GM12891 (cell line): ENCODE measurements around the gene STK38L.

ENCODE experiments used
- POLR2A ChIP-seq: IDR thresholded peaks from 2 replicates; pipeline ENCODE4 v1.6.1; 2011; ENCODE audit warnings: low read depth, low read length, control low read depth
- POLR2AphosphoS5 ChIP-seq: IDR thresholded peaks from 2 replicates; pipeline ENCODE4 v1.6.1; 2011; ENCODE audit warnings: low read depth, low read length, control low read depth
- POU2F2 ChIP-seq: IDR thresholded peaks from 2 replicates; pipeline ENCODE4 v1.6.1; 2011; ENCODE audit warnings: low read depth, mild to moderate bottlenecking, control low read depth, low read length, moderate library complexity
- TAF1 ChIP-seq: IDR thresholded peaks from 2 replicates; pipeline ENCODE4 v1.6.1; 2011; ENCODE audit warnings: low read depth, low read length, control low read depth

- TF ChIP-seq POLR2A (no peak), TAF1 (no peak), POLR2AphosphoS5 (no peak), POU2F2 (no peak)
Observed at GRCh38 chr12:27355486-27355885, 111.4 kb downstream of the STK38L start.
